SK-N-SH (cell line): ENCODE results near the gene NKD1. TPM values are rescaled to one million over a fixed set of nuclear protein-coding genes. Genes with fewer than 3 reads are reported as not detected.

Experiments used
- CTCF ChIA-PET: fragments of 300-600, 350-600 bp; formaldehyde crosslinking; extraction: SDS; loops from one replicate; lab custom pipeline; 2021; lab: Yijun Ruan, JAX
- POLR2A ChIA-PET: fragments of 350-600 bp; sonication (Branson Sonifier 250); formaldehyde crosslinking; extraction: SDS; loops from one replicate; lab custom pipeline; 2020; ENCODE audit warnings: antibody characterized with exemption, inconsistent platforms; lab: Yijun Ruan, JAX
- DNase-seq: peaks from one replicate; pipeline ENCODE4 v3.0.0; 2012
- H2AFZ ChIP-seq: fragments of 200-600 bp; sonication (generic); 2 replicates; pipeline ENCODE4 v1.8.1; 2016; ENCODE audit warnings: antibody characterized with exemption, mild to moderate bottlenecking, low read depth
- H3F3A ChIP-seq: fragments of 200-600 bp; sonication (generic); replicated peaks from 2 replicates; pipeline ENCODE3; 2016; ENCODE audit warnings: antibody characterized with exemption, mild to moderate bottlenecking; ENCODE audit not compliant: insufficient read depth
- H3K27ac ChIP-seq, 2 experiments: fragments of 200-500 bp in 1 of 2; fragments of 200-600 bp in 1 of 2; sonication (Bioruptor generic) in 1 of 2; sonication (generic), shearing (Covaris generic) in 1 of 2; 2 replicates each; pipeline versions ENCODE4 v1.5.1 to v1.6.1; 2014 to 2016; ENCODE audit warnings: low read depth in 2 of 2, inconsistent platforms in 1 of 2, low read length in 1 of 2, mild to moderate bottlenecking in 1 of 2, mixed read lengths in 1 of 2
- H3K27me3 ChIP-seq: fragments of 200-600 bp; sonication (generic), shearing (Covaris generic); 2 replicates; pipeline ENCODE4 v1.6.1; 2016; ENCODE audit warnings: mixed run types; ENCODE audit not compliant: insufficient read depth
- H3K36me3 ChIP-seq, 2 experiments: fragments of 200-500 bp in 1 of 2; fragments of 200-600 bp in 1 of 2; sonication (Bioruptor generic) in 1 of 2; sonication (generic) in 1 of 2; replicated peaks in 1 of 2; 2 replicates each; pipeline versions ENCODE3 to v1.5.1; 2014 to 2016; ENCODE audit warnings: low read length in 1 of 2, mild to moderate bottlenecking in 1 of 2; ENCODE audit not compliant: insufficient read depth in 2 of 2, control insufficient read depth in 1 of 2
- H3K4me1 ChIP-seq, 2 experiments: fragments of 200-500 bp in 1 of 2; fragments of 200-600 bp in 1 of 2; sonication (Bioruptor generic) in 1 of 2; sonication (generic), shearing (Covaris generic) in 1 of 2; 2 replicates each; pipeline versions ENCODE4 v1.5.1 to v1.6.1; 2014 to 2016; ENCODE audit warnings: low read depth in 1 of 2, low read length in 1 of 2, mixed run types in 1 of 2; ENCODE audit not compliant: insufficient read depth in 2 of 2, control insufficient read depth in 1 of 2
- H3K4me2 ChIP-seq: fragments of 200-600 bp; sonication (generic), shearing (Covaris generic); 2 replicates; pipeline ENCODE4 v1.6.1; 2017; ENCODE audit warnings: mixed run types
- H3K4me3 ChIP-seq, 2 experiments: fragments of 200-500 bp in 1 of 2; fragments of 200-600 bp in 1 of 2; sonication (Bioruptor generic) in 1 of 2; sonication (generic), shearing (Covaris generic) in 1 of 2; 2 replicates each; pipeline versions ENCODE4 v1.5.1 to v1.8.1; 2014 to 2016; ENCODE audit warnings: low read depth in 2 of 2, inconsistent platforms in 1 of 2, low read length in 1 of 2, mild to moderate bottlenecking in 1 of 2, mixed read lengths in 1 of 2, moderate library complexity in 1 of 2
- H3K79me2 ChIP-seq: fragments of 200-600 bp; sonication (generic); 2 replicates; pipeline ENCODE4 v1.8.1; 2017; ENCODE audit warnings: mild to moderate bottlenecking; ENCODE audit not compliant: insufficient read depth
- H3K9ac ChIP-seq: fragments of 200-600 bp; sonication (generic); 2 replicates; pipeline ENCODE4 v1.6.1; 2017; ENCODE audit warnings: mixed run types
- H3K9me2 ChIP-seq: fragments of 200-600 bp; sonication (generic); 2 replicates; pipeline ENCODE4 v1.6.1; 2017; ENCODE audit warnings: mixed run types
- H3K9me3 ChIP-seq: fragments of 200-600 bp; sonication (generic); 2 replicates; pipeline ENCODE4 v1.6.1; 2017; ENCODE audit warnings: mixed run types, mild to moderate bottlenecking, moderate library complexity
- H4K20me1 ChIP-seq: fragments of 200-600 bp; sonication (generic); 2 replicates; pipeline ENCODE4 v1.6.1; 2017; ENCODE audit warnings: mild to moderate bottlenecking, mixed run types; ENCODE audit not compliant: insufficient read depth
- CHD2 ChIP-seq: fragments of 150-350 bp; IDR thresholded peaks from 2 replicates; pipeline ENCODE4 v1.6.1; 2018; ENCODE audit warnings: low read length; ENCODE audit not compliant: partially characterized antibody
- ELF1 ChIP-seq: IDR thresholded peaks from 2 replicates; pipeline ENCODE4 v1.4.0; 2012
- EP300 ChIP-seq, 2 experiments: IDR thresholded peaks; 2 replicates each; pipeline versions ENCODE4 v1.4.0 to v1.6.1; 2012; ENCODE audit warnings: borderline replicate concordance in 1 of 2, low read depth in 1 of 2, low read length in 1 of 2
- EZH2phosphoT487 ChIP-seq: fragments of 200-600 bp; sonication (generic); IDR thresholded peaks from 2 replicates; pipeline ENCODE4 v1.6.1; 2017; ENCODE audit warnings: low read depth, mixed run types, mild to moderate bottlenecking, antibody characterized with exemption, moderate library complexity, borderline replicate concordance
- FOSL2 ChIP-seq: IDR thresholded peaks from 2 replicates; pipeline ENCODE4 v1.4.0; 2012; ENCODE audit warnings: low read depth, mild to moderate bottlenecking, moderate library complexity, borderline replicate concordance
- FOXJ3 ChIP-seq: sonication (generic); formaldehyde crosslinking; IDR thresholded peaks from 2 replicates; pipeline ENCODE4 v1.5.1; 2020; ENCODE audit warnings: mild to moderate bottlenecking, missing genetic modification reagents
- GABPA ChIP-seq: IDR thresholded peaks from 2 replicates; pipeline ENCODE4 v1.4.0; 2012; ENCODE audit warnings: low read depth, mild to moderate bottlenecking
- IRF3 ChIP-seq: fragments of 150-350 bp; IDR thresholded peaks from 2 replicates; pipeline ENCODE4 v1.6.1; 2016; ENCODE audit warnings: mild to moderate bottlenecking, low read depth, low read length
- MAX ChIP-seq: IDR thresholded peaks from 2 replicates; pipeline ENCODE4 v1.4.0; 2012; ENCODE audit warnings: low read depth
- MEF2A ChIP-seq: IDR thresholded peaks from 2 replicates; pipeline ENCODE4 v1.4.0; 2012; ENCODE audit warnings: low read depth, borderline replicate concordance
- MXI1 ChIP-seq: IDR thresholded peaks from 2 replicates; pipeline ENCODE4 v1.6.1; 2012; ENCODE audit warnings: mild to moderate bottlenecking, low read depth, low read length, improper control_type of control experiment
- NFIC ChIP-seq: IDR thresholded peaks from 2 replicates; pipeline ENCODE4 v1.4.0; 2012; ENCODE audit warnings: borderline replicate concordance
- POLR2AphosphoS5 ChIP-seq: IDR thresholded peaks from 2 replicates; pipeline ENCODE4 v1.6.1; 2012; ENCODE audit warnings: low read depth, low read length
- RAD21 ChIP-seq: IDR thresholded peaks from 2 replicates; pipeline ENCODE4 v1.6.1; 2012; ENCODE audit warnings: mild to moderate bottlenecking, low read length
- REST ChIP-seq: IDR thresholded peaks from 2 replicates; pipeline ENCODE4 v1.6.1; 2012; ENCODE audit warnings: mild to moderate bottlenecking, low read depth, low read length, moderate library complexity
- TAF1 ChIP-seq: IDR thresholded peaks from 2 replicates; pipeline ENCODE4 v1.6.1; 2012; ENCODE audit warnings: low read depth, mild to moderate bottlenecking, low read length, moderate library complexity, borderline replicate concordance
- YY1 ChIP-seq: IDR thresholded peaks from 2 replicates; pipeline ENCODE4 v1.4.0; 2012; ENCODE audit warnings: low read depth, mild to moderate bottlenecking
- WGBS: methylation state at CpG from one replicate; pipeline ENCODE4 v1.1.6; 2017; ENCODE audit warnings: low lambda C conversion rate; 5-methylcytosine and 5-hydroxymethylcytosine counted together
- polyA plus RNA-seq, 3 experiments: library from polyadenylated mRNA; depleted of rRNA; stranded (reverse); fragments of >200 nt; gene quantifications; 2 replicates each; pipeline ENCODE4 v1.2.3, GENCODE V29; 2012
- TF ChIP-seq, protein P1 (sequence below): IDR thresholded peaks from 2 replicates; pipeline ENCODE4 v1.4.0; 2012; ENCODE audit warnings: low read depth, borderline replicate concordance

Gene NKD1
- polyA plus RNA-seq, 1 of the 3 experiments (the other 2 are of a cell fraction), result 0.02 TPM

- TF ChIP-seq IRF3 (no peak), CHD2 (no peak), MXI1 (no peak), GABPA (no peak), FOSL2 (no peak)
- TF ChIP-seq, all 33 proteins: peak for 0
Measured at GRCh38 chr16:50516890-50517289, 31.3 kb upstream of the NKD1 start (continued).

DNA sequence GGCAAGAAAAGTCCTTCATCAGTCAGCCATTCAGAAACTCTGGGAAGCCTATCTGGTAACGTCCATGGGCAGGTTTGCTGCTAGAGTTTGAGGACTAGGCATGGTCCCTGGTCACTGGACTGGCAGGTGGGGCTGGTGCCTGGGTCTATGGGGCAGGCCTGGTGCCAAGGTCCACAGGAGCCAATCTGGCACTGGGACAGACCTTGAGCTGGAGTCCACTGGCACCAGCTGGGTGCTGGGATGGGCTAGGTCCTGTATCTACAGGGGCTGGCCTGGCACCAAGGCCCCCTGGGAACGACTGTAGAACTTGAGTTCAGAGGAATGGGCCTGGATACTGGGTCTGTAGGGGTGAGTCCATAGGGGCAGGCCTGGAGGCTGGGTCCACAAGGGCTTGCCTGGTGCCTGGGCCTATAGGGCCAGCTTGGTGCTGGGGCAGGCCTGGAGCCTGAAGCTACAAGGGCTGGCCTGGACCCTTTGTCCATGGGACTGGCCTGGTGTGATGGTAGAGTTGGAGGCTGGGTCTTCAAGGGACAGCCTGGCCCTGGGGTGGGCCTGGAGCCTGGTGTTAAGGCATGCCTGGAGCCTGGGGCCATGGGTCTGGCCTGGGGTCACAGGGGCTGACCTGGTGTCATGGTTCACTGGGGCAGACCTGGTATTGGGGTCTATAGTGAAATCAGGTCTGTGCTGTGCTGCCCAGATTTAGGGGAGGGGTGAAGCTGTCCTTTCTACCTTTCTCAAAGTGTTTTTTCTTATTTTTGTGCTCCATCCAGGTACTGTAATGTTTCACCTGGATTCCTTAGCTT is 30.5 kb upstream of the NKD1 start:
- H3K9me3 ChIP-seq, result no peaks in the 10 kb centered on the region
- CTCF ChIA-PET, result interaction anchor here (0.7 to 0.9 kb wide), 2 partner anchors 14 to 29 kb away, joined by 3 read pairs; no protein-coding TSS in a partner anchor
- WGBS, result no CpG with 5 or more reads among the region's 2 CpGs

More for the DNA sequence above, 30.5 kb upstream of the NKD1 start:
- Histone ChIP-seq H3F3A (no peaks in the 10 kb centered on the region), H2AFZ (no peak overlapping the region), H3K4me3 (no peak overlapping the region), H3K4me2 (no peak overlapping the region), H3K4me1 (no peaks in the 10 kb centered on the region), H3K9ac (no peak overlapping the region), H3K79me2 (no peaks in the 10 kb centered on the region), H3K9me2 (no peaks in the 10 kb centered on the region), H4K20me1 (no peaks in the 10 kb centered on the region), H3K27ac (no peak overlapping the region), H3K36me3 (no peaks in the 10 kb centered on the region), H3K27me3 (no peaks in the 10 kb centered on the region)
- TF ChIP-seq EP300 (IDR thresholded peaks at IDR 0.05; ENCODE audit: borderline replicate concordance in 1 of 2, low read depth in 1 of 2, low read length in 1 of 2), result no peak
- TF ChIP-seq FOXJ3, result no peak
- TF ChIP-seq, protein P1, sequence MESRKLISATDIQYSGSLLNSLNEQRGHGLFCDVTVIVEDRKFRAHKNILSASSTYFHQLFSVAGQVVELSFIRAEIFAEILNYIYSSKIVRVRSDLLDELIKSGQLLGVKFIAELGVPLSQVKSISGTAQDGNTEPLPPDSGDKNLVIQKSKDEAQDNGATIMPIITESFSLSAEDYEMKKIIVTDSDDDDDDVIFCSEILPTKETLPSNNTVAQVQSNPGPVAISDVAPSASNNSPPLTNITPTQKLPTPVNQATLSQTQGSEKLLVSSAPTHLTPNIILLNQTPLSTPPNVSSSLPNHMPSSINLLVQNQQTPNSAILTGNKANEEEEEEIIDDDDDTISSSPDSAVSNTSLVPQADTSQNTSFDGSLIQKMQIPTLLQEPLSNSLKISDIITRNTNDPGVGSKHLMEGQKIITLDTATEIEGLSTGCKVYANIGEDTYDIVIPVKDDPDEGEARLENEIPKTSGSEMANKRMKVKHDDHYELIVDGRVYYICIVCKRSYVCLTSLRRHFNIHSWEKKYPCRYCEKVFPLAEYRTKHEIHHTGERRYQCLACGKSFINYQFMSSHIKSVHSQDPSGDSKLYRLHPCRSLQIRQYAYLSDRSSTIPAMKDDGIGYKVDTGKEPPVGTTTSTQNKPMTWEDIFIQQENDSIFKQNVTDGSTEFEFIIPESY, result no peak
- no peak for TF ChIP-seq TAF1
- TF ChIP-seq FOSL2, result no peak
- no peak for TF ChIP-seq MEF2A
- no peak for TF ChIP-seq MXI1
- TF ChIP-seq YY1, result no peak
- TF ChIP-seq CHD2, result no peak
- TF ChIP-seq EZH2phosphoT487, result no peak
- no peak for TF ChIP-seq POLR2AphosphoS5
- TF ChIP-seq IRF3, result no peak
- no peak for TF ChIP-seq GABPA
- no peak for TF ChIP-seq ELF1
- TF ChIP-seq RAD21, result no peak
- TF ChIP-seq MAX, result no peak
- no peak for TF ChIP-seq NFIC
- TF ChIP-seq REST, result no peak
- POLR2A ChIA-PET, result no interaction called here
- DNase-seq, result no peak
